Astrocyte (in vitro differentiated cells and primary cell): ENCODE measurements around the gene ANKS6. TPM values are rescaled to one million over a fixed set of nuclear protein-coding genes. Genes with fewer than 3 reads are reported as not detected.

ENCODE experiments used
- DNase-seq: peaks from one replicate; pipeline ENCODE4 v3.0.0-alpha.2; 2010; ENCODE audit warnings: low read depth
- FAIRE-seq: peaks from 2 replicates; lab custom pipeline; 2011; peaks lifted over from hg19 to GRCh38; lab: Jason Lieb, UNC
- H2AFZ ChIP-seq: 2 replicates; pipeline ENCODE4 v1.6.0; 2012; ENCODE audit warnings: low read depth, low read length, inconsistent platforms
- H3K27ac ChIP-seq: 2 replicates; pipeline ENCODE4 v1.5.1; 2011; ENCODE audit warnings: low read depth, low read length, inconsistent platforms
- H3K27me3 ChIP-seq: 2 replicates; pipeline ENCODE4 v1.6.0; 2011; ENCODE audit warnings: low read length, inconsistent platforms; ENCODE audit not compliant: insufficient read depth
- H3K36me3 ChIP-seq: 2 replicates; pipeline ENCODE4 v1.5.1; 2011; ENCODE audit warnings: low read length, inconsistent platforms; ENCODE audit not compliant: insufficient read depth
- H3K4me1 ChIP-seq: 2 replicates; pipeline ENCODE4 v1.5.1; 2011; ENCODE audit warnings: low read length, inconsistent platforms; ENCODE audit not compliant: insufficient read depth
- H3K4me2 ChIP-seq: 2 replicates; pipeline ENCODE4 v1.6.0; 2012; ENCODE audit warnings: low read length, inconsistent platforms
- H3K4me3 ChIP-seq: 2 replicates; pipeline ENCODE4 v1.5.1; 2011; ENCODE audit warnings: low read depth, mild to moderate bottlenecking, low read length, inconsistent platforms; ENCODE audit not compliant: insufficient read depth
- H3K79me2 ChIP-seq: 2 replicates; pipeline ENCODE4 v1.6.0; 2012; ENCODE audit warnings: mild to moderate bottlenecking, low read length, inconsistent platforms; ENCODE audit not compliant: insufficient read depth
- H3K9ac ChIP-seq: 2 replicates; pipeline ENCODE4 v1.6.0; 2012; ENCODE audit warnings: mild to moderate bottlenecking, low read length, inconsistent platforms
- H3K9me3 ChIP-seq: 2 replicates; pipeline ENCODE4 v1.5.1; 2012; ENCODE audit warnings: low read depth, mild to moderate bottlenecking, low read length, inconsistent platforms; ENCODE audit not compliant: insufficient read depth
- H4K20me1 ChIP-seq: 2 replicates; pipeline ENCODE4 v1.6.0; 2012; ENCODE audit warnings: low read length, inconsistent platforms; ENCODE audit not compliant: insufficient read depth
- H3K27ac Mint-ChIP-seq: one replicate; pipeline ENCODE4 v1.8.0; 2021; ENCODE audit warnings: mild to moderate bottlenecking, mixed read lengths; ENCODE audit not compliant: unreplicated experiment
- H3K27me3 Mint-ChIP-seq: one replicate; pipeline ENCODE4 v1.8.0; 2021; ENCODE audit warnings: low read depth, mixed read lengths; ENCODE audit not compliant: unreplicated experiment
- H3K36me3 Mint-ChIP-seq: one replicate; pipeline ENCODE4 v1.8.0; 2021; ENCODE audit warnings: low read depth, mixed read lengths; ENCODE audit not compliant: unreplicated experiment
- H3K4me1 Mint-ChIP-seq: one replicate; pipeline ENCODE4 v1.8.0; 2021; ENCODE audit warnings: low read depth, mixed read lengths; ENCODE audit not compliant: unreplicated experiment
- H3K4me3 Mint-ChIP-seq: one replicate; pipeline ENCODE4 v1.8.0; 2021; ENCODE audit warnings: mild to moderate bottlenecking, moderate library complexity, mixed read lengths; ENCODE audit not compliant: unreplicated experiment
- H3K9me3 Mint-ChIP-seq: one replicate; pipeline ENCODE4 v1.8.0; 2021; ENCODE audit warnings: mild to moderate bottlenecking, mixed read lengths; ENCODE audit not compliant: unreplicated experiment
- EZH2 ChIP-seq: IDR thresholded peaks from 2 replicates; pipeline ENCODE4 v1.6.1; 2012; ENCODE audit warnings: mild to moderate bottlenecking, low read length, inconsistent platforms; ENCODE audit not compliant: insufficient read depth
- total RNA-seq: library from RNA; stranded (reverse); gene quantifications from 2 replicates; pipeline ENCODE4 v1.2.1, GENCODE V29; 2021
- TF ChIP-seq, protein P1 (sequence below): IDR thresholded peaks from 2 replicates; pipeline ENCODE4 v1.5.1; 2011; ENCODE audit warnings: low read depth, mild to moderate bottlenecking, inconsistent platforms, low read length, moderate library complexity; ENCODE audit not compliant: insufficient read depth

Gene ANKS6
- total RNA-seq, 1 donor from 2014 or later: 16.7 TPM

DNA sequence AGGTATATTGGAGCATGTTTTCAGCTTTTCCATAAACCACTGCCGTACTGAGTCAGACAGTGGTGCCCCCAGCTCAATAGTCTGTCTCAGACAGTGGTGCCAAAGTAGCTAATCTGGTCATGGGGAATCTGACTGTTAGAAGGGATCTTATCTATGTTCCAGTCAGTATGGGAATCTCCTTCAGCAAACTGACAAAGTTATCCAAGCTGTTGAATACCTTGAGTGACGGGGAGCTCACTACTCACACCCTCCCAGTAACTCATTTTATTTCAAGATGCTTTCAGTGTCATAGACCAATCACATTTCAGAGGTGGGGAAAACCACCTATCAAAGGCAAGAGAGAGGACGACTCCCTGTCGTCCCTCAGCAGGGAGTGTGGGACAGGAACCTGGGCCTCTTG lies 18.7 kb downstream of the ANKS6 start:
- Histone ChIP-seq H3K9me3 (no peaks in the 10 kb centered on the region), H4K20me1 (peaks cover 3% of the 10 kb centered on the region), H3K36me3 (peaks cover 3% of the 10 kb centered on the region), H3K27me3 (no peaks in the 10 kb centered on the region), H3K27ac (no peak overlapping the region), H3K4me2 (no peak overlapping the region), H3K4me1 (no peaks in the 10 kb centered on the region), H3K79me2 (no peaks in the 10 kb centered on the region), H3K9ac (no peak overlapping the region), H3K4me3 (no peak overlapping the region), H2AFZ (no peak overlapping the region)
- no peak for TF ChIP-seq EZH2
- TF ChIP-seq, protein P1, sequence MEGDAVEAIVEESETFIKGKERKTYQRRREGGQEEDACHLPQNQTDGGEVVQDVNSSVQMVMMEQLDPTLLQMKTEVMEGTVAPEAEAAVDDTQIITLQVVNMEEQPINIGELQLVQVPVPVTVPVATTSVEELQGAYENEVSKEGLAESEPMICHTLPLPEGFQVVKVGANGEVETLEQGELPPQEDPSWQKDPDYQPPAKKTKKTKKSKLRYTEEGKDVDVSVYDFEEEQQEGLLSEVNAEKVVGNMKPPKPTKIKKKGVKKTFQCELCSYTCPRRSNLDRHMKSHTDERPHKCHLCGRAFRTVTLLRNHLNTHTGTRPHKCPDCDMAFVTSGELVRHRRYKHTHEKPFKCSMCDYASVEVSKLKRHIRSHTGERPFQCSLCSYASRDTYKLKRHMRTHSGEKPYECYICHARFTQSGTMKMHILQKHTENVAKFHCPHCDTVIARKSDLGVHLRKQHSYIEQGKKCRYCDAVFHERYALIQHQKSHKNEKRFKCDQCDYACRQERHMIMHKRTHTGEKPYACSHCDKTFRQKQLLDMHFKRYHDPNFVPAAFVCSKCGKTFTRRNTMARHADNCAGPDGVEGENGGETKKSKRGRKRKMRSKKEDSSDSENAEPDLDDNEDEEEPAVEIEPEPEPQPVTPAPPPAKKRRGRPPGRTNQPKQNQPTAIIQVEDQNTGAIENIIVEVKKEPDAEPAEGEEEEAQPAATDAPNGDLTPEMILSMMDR: no peak
- Mint-ChIP-seq H3K9me3 (no peaks in the 10 kb centered on the region), H3K27me3 (peaks cover 2% of the 10 kb centered on the region), H3K4me1 (peaks cover 10% of the 10 kb centered on the region), H3K36me3 (peaks cover 15% of the 10 kb centered on the region), H3K27ac (no peak overlapping the region), H3K4me3 (no peak overlapping the region)
- FAIRE-seq (no peak), DNase-seq (no peak)

DNA sequence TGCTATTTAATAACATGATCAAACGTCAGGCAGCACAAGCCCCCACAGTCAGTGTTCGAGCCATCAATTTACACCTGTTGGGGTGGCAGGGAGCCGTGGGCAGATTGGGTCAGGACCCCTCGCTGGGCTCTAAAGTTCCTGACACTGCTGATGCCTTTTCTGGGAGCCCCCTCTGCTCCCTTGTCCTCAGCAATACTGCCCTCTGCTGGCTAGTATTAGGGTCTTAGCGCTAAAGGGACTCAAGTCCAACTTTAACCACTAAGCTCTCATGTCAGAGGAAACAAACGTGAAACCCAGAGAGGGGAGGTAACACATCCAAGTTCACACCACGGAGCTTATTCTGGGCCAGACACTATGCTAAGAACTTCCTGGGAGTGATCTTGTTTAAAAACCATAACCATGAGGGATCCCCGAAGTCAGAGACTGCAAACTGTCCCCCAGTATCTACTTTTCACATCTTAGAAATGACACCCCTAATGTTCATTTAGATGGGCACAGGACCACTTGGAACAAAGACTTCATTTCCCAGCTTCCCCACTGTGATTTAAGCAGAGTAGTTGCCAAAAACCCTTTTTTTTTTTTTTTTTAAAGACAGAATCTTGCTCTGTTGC lies 20.4 kb downstream of the ANKS6 start:
- Histone ChIP-seq H3K9ac (no peak overlapping the region), H3K4me1 (no peaks in the 10 kb centered on the region), H3K79me2 (no peaks in the 10 kb centered on the region), H3K4me3 (no peak overlapping the region), H3K4me2 (no peak overlapping the region), H2AFZ (no peak overlapping the region), H3K27ac (no peak overlapping the region), H3K36me3 (peaks cover 3% of the 10 kb centered on the region), H4K20me1 (peaks cover 3% of the 10 kb centered on the region), H3K27me3 (no peaks in the 10 kb centered on the region), H3K9me3 (no peaks in the 10 kb centered on the region)
- no peak for TF ChIP-seq EZH2
- TF ChIP-seq, protein P1: peak; percentile 75
- H3K27me3 Mint-ChIP-seq: peaks cover 3% of the 10 kb centered on the region
- no peaks in the 10 kb centered on the region for H3K9me3 Mint-ChIP-seq
- H3K36me3 Mint-ChIP-seq: peaks cover 20% of the 10 kb centered on the region
- H3K4me3 Mint-ChIP-seq: no peak overlapping the region
- H3K27ac Mint-ChIP-seq: no peak overlapping the region
- DNase-seq (peak; percentile 42), FAIRE-seq (peak; percentile 64)
- H3K4me1 Mint-ChIP-seq: peaks cover 10% of the 10 kb centered on the region

DNA sequence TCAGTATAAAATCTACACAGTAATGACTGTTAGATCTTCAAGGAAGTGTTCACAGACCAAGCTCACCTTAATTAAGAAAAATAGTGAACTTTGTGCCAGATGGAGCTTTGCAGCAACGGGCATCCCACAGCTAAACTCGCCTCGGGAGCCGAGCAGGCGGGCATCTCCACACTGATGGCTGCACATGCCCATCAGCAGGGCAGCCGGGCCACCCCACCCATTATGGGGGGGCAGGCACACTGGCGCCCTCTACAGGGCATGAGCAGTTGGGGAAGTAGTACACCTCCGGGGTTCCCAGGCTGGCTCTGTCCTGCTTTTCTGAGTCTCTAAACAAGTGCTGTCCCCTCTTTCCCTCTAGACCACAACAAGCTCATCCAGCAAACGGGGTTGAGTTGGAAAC lies 21.6 kb downstream of the ANKS6 start:
- no peak for DNase-seq
- Mint-ChIP-seq H3K4me3 (no peak overlapping the region), H3K36me3 (peaks cover 25% of the 10 kb centered on the region)

More for the DNA sequence above, 21.6 kb downstream of the ANKS6 start:
- H3K27ac ChIP-seq: no peak overlapping the region
- no peak for FAIRE-seq
- H3K36me3 ChIP-seq: peaks cover 3% of the 10 kb centered on the region
- H3K4me1 Mint-ChIP-seq: peaks cover 10% of the 10 kb centered on the region
- H3K9me3 Mint-ChIP-seq: peaks cover 2% of the 10 kb centered on the region
- H3K27ac Mint-ChIP-seq: no peak overlapping the region
- no peak overlapping the region for H3K4me3 ChIP-seq
- no peak overlapping the region for H3K9ac ChIP-seq
- peaks cover 3% of the 10 kb centered on the region for H3K27me3 Mint-ChIP-seq
- no peaks in the 10 kb centered on the region for H3K4me1 ChIP-seq
- peak overlapping the region; percentile 9 for H3K4me2 ChIP-seq
- H3K27me3 ChIP-seq: no peaks in the 10 kb centered on the region
- H4K20me1 ChIP-seq: peaks cover 3% of the 10 kb centered on the region
- no peaks in the 10 kb centered on the region for H3K79me2 ChIP-seq
- H3K9me3 ChIP-seq: no peaks in the 10 kb centered on the region
- TF ChIP-seq EZH2: no peak
- TF ChIP-seq, protein P1: peak; percentile 37
- no peak overlapping the region for H2AFZ ChIP-seq
